GM12872 (cell line): ENCODE measurements around the gene UTS2R.

Experiments used
- TF ChIP-seq, protein P1 (sequence below): IDR thresholded peaks from 3 replicates; pipeline ENCODE4 v1.5.1; 2011; ENCODE audit warnings: low read depth, mild to moderate bottlenecking, low read length, moderate library complexity; ENCODE audit not compliant: insufficient read depth

Gene UTS2R

DNA sequence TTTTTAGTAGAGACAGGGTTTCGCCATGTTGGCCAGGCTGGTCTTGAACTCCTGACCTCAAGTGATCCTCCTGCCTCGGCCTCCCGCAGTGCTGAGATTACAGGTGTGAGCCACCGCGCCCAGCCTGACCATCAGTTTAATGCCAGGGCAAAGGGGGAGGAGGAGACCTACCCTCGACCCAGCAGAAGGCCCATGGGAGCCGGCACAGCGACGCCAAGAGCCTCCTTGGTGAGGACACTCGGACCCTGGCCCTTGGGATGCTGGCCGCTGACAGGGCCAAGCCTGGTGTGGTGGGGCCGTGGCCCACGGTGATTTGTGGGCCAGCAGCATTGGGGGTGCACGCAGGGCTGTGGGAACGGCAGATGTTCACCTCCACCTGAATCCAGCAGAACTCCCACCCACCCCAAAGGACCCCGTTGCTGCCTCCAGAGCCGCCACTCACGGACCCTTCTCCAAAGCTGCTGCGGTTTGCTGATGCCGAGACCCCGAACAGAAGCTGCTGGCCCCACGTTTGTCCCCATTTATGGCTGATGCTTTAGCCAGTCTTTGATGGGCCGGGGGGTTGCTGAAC, 20.0 kb downstream of the UTS2R start:
- TF ChIP-seq, protein P1, sequence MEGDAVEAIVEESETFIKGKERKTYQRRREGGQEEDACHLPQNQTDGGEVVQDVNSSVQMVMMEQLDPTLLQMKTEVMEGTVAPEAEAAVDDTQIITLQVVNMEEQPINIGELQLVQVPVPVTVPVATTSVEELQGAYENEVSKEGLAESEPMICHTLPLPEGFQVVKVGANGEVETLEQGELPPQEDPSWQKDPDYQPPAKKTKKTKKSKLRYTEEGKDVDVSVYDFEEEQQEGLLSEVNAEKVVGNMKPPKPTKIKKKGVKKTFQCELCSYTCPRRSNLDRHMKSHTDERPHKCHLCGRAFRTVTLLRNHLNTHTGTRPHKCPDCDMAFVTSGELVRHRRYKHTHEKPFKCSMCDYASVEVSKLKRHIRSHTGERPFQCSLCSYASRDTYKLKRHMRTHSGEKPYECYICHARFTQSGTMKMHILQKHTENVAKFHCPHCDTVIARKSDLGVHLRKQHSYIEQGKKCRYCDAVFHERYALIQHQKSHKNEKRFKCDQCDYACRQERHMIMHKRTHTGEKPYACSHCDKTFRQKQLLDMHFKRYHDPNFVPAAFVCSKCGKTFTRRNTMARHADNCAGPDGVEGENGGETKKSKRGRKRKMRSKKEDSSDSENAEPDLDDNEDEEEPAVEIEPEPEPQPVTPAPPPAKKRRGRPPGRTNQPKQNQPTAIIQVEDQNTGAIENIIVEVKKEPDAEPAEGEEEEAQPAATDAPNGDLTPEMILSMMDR: no peak

DNA sequence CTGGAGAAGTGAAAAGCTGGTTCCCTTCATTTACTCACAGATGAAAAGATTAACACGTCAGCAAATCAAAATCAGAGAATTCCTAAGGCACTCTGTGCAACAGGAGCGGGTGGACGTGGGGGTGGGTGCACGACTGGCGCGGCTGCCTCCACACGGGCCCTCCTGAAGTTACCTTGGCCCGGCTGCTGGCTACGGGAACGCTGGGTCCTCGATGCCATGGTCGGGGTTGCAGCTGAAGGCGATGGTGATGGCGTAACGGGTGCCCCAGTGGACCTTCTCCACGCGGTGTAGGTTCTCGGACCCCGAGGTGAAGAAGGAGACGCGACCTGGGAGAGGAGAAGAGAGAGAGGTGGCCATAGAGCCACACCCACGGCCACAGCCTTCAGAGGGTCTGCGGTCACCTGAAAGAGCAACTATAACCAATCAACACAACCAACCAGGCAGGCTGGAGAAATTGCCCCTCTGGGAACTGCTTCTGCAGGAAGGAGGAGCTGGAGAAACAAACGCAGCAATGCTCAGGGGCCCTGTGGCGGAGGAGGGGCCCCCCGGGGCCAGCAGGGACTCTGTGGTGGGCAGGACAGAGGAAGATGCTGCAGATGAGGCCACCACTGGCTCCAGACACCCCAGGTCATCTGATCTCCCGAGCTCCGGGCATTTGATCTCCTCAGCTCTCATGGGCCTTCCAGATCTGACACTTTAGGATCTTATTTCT, 20.8 kb downstream of the UTS2R start:
- TF ChIP-seq, protein P1: no peak

DNA sequence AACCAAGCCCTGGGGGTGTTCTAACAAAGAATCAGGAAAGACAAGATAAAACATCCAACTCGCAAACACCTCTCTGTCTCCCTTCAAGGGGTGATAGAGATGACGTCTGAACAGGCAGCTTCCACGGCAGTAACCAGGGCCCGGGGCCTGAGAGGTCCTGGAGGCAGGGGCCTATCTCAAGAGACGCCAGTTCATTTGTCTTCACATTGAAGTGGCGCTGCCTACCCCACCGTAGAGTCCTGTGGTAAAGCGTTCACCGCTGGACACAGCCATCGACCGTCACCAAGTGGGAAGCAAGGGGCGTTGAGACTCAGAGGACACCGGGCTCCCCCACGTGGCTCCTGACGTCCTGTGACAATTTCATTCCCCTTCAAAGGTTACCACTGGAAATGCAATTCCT, 21.4 kb downstream of the UTS2R start:
- TF ChIP-seq, protein P1: no peak

DNA sequence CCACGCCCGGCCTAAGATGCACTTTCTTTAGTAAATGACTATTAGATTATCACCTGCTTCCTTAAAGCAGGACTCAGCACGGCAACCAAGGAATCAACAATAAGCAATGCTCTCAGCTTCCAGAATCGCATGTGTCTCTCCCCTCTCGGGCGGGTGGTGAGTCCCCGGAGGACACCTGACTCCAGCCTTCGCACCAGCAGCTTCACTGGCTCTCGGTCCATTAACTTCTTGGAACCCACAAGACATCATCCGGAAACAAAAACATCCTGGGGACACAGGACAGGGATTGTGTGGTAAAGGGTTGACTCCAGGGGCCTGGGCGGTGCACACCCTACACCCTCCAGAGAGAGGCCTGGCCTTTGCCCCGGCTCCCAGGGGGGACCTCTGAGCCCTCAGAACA, 22.7 kb downstream of the UTS2R start:
- TF ChIP-seq, protein P1: no peak

DNA sequence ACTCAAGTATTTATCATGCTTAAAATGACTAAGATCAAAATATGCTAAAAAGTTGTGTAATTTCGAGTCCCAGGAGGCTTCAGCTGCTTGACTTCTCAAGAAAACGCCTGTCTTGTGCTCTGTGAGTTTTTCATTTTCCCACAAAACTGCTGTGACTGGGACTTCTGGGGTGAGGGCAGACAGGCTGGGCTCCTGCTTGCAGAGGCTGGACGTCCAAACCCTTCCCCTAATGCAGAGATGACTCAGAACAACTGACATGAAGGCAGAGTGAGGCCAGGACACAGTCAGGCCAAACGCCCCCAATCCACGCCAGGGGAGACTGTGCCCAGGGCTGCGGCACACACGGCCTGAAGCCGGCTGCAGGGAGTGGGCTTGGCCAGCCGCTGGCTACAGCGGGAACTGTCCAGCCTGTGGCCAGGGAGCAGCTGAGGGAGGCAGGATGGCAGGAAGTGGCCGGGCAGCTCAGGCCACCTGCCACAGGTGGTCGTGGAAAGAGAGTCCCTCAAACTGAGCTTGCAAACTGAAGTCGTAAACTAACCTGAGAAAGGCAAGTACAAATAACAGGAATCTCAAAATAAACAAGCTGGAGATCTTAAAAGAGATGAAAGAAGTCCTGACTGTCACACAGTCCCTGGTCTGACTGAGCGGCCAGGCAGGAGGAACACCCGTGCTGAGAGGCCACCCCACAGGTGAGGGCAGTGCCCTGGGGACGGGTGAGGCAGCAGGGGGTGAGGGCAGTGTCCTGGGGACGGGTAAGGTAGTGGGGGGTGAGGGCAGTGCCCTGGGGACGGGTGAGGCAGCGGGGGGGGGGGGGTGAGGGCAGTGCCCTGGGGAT, 25.3 kb downstream of the UTS2R start:
- TF ChIP-seq, protein P1: no peak

DNA sequence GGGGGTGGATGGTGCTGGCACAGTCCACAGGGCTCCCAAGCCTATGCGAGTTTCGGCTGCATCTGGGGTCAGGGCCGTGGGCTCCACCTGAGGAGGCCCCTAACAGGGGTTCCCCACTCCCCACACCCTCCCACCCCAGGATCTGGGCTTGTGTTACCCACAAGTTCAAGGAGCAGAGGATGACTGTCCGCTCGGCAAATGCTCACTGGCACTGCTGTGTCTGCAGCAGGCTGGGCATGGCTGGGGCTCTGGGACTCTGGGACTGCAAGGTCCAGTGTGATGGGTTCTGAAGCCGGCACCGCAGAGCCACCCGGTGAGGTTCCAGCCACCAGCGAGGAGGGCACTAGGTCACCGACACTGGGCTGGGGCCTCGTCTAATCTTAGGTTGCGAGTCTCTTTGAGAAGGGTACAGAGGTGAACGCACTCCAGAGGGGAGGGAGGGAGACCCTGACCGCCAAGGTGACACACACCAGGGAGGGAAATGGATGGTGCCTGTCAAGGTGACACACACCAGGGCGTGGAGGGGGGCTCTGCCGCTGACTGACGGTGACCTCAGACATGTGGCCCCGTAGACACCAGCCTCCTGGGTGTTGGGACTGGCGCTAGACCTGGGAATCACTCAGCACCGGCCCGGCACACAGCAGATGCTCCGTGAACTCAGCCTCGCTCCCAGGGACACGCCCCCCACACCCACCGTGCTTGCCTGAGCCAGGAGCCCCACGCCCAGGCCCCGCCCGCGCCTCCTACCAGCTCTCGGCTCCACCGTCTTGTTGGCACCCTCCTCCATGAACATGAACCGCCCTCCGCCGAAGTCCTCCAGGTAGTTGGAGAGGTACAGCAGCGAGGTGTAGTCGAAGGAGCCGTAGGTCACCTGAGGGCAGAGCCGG, 26.1 kb downstream of the UTS2R start:
- TF ChIP-seq, protein P1: no peak

DNA sequence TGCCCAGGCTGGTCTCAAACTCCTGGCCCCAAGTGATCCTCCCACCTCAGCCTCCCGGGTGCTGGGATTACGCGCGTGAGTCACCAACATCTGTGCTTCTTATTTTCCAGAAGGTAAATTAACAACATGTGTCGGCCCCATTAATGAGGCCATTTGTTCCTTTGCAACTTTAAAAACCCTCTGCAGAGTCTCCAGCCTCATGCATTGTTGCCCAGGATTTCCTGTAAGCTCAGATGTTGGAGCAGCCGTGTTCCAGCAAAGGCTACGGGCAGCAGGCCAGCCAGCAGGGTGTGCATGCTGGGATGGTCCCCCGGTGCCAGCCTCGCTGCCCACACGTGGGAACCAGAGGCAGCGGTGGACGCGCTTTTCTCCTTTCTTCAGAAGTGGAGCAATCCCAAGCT, 27.5 kb downstream of the UTS2R start:
- TF ChIP-seq, protein P1: no peak
